ENCODE data around the gene USP7.

DNA sequence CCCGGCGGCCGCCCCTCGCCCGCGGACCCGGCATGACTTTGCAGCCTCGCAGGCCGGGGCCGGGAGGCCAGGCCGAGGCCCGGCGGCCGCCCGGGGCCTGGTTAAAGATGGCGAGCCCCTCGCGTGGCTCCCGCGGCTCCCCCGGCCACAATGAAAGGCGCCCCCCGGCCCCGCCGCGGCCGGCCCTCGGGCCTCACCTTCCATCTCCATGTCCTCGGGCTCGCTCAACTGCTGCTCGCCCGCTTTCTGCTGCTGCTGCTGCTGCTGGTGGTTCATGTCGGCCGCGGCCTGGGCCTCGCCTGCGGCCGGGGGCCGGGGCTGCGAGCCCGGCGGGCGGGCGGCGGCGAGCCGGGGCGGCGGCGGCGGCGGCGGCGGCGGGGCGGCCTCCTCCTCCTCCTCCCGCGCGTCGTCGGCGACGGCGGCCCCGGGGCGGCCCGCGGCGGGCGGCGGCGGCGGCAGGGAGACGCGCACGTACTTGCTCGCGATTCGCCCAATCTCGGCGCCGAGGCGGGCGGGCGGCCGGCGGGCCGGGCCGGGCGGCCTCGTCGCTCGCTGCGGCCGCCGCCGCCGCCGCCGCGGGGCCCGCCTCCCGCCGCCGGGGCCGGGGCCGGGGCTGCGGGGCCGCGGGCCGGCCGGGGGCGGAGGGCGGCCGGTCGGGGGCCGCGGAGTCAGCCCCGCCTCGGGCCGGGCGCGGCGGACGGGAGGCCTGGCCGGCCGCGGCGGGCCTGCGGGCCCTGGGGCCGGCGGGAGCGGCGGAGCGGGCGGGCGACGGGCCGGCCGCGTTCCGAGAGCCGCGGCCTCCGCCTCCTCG lies 491 bp downstream of the USP7 start:
- TF ChIP-seq POLR2AphosphoS5 (IDR thresholded peaks at IDR 0.05) = no peak
- TF ChIP-seq, protein P1, sequence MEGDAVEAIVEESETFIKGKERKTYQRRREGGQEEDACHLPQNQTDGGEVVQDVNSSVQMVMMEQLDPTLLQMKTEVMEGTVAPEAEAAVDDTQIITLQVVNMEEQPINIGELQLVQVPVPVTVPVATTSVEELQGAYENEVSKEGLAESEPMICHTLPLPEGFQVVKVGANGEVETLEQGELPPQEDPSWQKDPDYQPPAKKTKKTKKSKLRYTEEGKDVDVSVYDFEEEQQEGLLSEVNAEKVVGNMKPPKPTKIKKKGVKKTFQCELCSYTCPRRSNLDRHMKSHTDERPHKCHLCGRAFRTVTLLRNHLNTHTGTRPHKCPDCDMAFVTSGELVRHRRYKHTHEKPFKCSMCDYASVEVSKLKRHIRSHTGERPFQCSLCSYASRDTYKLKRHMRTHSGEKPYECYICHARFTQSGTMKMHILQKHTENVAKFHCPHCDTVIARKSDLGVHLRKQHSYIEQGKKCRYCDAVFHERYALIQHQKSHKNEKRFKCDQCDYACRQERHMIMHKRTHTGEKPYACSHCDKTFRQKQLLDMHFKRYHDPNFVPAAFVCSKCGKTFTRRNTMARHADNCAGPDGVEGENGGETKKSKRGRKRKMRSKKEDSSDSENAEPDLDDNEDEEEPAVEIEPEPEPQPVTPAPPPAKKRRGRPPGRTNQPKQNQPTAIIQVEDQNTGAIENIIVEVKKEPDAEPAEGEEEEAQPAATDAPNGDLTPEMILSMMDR (IDR thresholded peaks at IDR 0.05) = no peak

Data from esophagus muscularis mucosa (tissue), 3 donors.